ENCODE measurements around the gene OR6N2.
A peak's percentile ranks its signal among the peaks of the same experiment; 100 is the strongest.

OR6N2 gene

GRCh38 chr1:158781104-158781503 lies at the start of gene OR6N2:
TSS of gene OR6N2 (minus strand) at chr1:158781204. CDS start at chr1:158777635, 3,569 bp downstream.
- no peak for DNase-seq

- DNase-seq, result no peak
These were observed 49.2 kb upstream of the OR6N2 start for GRCh38 chr1:158830074-158830677.

- no peak for DNase-seq
These were observed 40.7 kb upstream of the OR6N2 start for GRCh38 chr1:158821723-158822122.

DNA sequence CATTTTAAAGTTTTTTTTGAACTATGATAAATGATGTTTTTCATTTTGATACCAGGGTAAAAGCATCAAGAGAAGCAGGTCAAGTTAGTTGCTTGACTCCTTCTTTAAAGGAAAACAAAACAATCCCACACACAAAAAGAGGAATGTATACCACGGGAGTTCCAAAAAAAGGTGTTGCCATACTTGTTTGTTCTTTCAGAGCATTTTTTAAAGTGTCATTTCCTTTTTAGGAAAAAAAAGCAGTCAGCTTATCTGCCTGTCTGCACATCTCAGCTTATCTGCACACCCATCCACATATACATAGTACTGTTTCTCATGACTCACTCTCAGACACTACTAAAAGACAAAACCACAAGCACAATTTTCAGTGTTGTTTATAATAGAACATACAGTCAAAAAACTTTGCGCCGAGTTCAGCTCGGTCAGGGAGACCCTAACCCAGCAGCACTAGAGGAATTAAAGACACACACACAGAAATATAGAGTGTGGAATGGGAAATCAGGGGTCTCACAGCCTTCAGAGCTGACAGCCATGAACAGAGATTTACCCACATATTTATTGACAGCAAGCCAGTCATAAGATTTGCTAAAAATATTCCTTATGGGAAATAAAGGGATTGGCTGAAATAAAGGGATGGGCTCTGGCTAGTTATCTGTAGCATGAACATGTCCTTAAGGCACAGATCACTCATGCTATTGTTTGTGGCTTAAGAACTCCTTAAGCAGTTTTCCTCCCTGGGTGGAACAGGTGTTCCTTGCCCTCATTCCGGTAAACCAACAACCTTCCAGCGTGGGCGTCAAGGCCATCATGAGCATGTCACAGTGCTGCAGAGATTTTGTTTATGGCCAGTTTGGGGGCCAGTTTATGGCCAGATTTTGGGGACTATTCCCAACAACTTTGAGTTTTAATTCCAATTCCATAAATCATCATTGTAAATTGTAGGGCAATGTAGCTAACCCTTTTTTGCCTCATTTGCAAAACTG lies 38.7 kb upstream of the OR6N2 start:
- no peak for DNase-seq

GRCh38 chr1:158818975-158819431 lies 38.0 kb upstream of the OR6N2 start:
- no peak for DNase-seq

DNA sequence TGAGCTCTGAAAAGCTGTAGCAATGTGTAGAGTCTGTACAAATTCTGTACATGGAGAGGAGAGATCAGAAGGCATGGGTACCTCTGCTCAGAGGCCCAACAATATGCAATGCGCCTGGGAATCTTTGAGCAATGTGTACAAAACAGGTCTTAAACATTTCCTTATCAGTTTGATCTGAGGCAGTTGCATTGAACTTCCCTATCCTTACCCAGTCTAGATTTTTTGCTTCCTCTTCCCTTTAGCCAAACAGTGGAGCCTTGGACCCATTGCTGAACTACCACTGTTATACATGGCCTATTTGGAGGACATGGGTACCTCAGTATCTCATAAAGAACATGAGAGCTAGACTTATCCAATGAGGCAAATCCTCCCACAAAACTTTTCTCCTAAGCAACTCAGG lies 37.6 kb upstream of the OR6N2 start:
- DNase-seq, result no peak

DNA sequence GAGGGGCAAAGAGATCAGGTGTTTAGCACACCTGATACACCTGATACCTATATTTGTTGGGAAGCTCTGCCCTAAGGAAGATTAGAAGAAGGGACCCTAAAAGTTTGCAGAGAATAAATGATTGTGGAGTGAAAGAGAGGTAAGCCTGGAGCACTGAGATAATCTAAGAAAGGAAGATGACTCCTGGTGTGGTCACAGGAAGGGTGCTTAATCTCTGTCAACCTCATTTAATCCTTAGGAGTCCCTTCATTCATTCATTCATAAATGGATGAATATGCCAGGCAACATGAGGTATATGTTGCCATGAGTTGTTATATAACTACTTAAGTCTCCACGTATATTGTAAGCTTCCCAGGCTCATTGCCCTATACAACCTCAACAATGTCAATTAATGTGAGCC lies 34.0 kb upstream of the OR6N2 start:
- no peak for DNase-seq

- DNase-seq, result no peak
These were observed 32.2 kb upstream of the OR6N2 start for GRCh38 chr1:158813164-158813563.

DNA sequence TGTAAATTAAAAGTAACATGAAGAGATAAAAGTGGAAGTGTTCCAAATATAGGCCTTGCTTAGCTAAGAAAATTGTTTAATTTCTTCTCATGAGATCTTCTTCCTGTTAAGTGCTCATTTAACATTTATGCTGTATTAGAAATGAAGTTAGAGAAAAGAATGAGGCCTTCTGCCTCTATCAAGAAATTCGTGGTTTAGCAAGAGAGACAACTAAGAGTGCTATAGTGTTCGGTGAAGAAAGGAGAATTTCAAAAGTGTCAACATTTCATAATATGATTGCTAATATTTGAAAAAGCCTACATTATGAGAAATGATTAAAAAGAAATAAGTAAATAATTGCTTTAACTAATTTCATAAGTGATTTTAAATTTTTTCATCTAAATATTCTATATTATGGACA lies 31.3 kb upstream of the OR6N2 start:
- DNase-seq, result no peak

GRCh38 chr1:158810311-158810710 lies 29.3 kb upstream of the OR6N2 start:
- no peak for DNase-seq

GRCh38 chr1:158809862-158810261 lies 28.9 kb upstream of the OR6N2 start:
- DNase-seq, result no peak

DNA sequence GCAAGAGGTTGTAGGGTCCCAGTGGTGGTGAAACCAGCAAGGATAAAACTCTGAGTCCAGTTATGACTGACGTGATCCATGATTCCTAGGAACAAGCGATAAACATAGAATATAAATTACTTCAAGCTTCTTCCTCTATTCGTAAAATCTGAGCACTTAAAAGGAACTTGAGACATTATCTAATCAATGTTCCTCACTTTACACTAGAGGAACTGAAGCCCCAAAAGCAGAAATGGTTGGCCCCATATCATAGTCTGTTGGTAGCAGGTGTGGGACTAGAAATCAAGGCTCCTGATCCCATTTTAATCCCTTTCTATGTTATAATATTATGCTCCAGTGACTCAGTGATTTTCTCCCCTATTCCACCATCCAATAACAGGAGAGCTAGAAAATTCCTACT lies 28.3 kb upstream of the OR6N2 start:
- no peak for DNase-seq

DNA sequence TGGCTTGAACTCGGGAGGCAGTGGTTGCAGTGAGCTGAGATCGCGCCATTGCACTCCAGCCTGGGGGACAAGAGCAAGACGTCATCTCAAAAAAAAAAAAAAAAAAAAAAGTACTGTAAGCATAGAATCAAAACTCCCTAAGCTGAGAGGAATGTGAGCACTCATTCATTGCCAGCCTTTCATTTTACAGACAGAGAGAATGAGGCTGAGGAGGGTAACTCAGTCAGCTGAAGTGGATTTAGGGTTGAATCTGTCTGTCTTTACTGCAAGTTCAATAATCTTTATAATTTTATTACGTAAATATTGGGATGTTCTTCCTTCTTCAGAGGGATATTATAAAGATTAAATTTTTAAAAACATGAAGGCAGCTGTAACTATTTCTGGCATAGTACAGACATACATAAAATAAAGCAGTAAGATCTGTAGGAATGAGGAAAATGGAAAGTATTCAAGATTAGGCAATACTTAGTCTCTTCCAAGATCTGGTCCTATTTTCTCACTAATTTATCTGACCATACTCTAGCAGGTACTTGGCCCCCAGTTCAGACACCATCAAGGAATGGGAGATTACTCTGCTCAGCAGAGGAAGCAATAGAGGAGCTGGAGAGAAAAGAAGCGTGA lies 26.0 kb upstream of the OR6N2 start:
- no peak for DNase-seq

- DNase-seq, result no peak
These were observed 22.7 kb upstream of the OR6N2 start for GRCh38 chr1:158803678-158804077.

DNA sequence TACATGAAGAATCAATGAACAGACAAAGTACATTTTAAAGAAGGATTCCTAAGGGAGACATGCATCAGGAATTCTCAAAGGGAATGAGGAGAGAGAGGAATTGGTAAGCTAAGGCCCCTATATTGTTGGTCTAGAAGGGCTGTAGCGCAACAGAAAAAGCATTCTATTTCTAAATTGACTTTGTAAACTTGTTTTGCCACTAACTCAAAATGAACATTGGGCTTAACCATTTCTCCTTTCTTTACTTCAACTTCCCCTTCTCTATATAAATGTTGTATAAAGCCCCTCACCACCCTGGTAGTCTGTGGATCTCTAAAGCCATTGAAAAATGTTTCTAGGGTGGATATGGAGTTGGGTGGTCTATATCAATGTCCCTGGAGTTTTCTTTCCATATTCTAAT lies 20.4 kb upstream of the OR6N2 start:
- DNase-seq, result no peak

DNA sequence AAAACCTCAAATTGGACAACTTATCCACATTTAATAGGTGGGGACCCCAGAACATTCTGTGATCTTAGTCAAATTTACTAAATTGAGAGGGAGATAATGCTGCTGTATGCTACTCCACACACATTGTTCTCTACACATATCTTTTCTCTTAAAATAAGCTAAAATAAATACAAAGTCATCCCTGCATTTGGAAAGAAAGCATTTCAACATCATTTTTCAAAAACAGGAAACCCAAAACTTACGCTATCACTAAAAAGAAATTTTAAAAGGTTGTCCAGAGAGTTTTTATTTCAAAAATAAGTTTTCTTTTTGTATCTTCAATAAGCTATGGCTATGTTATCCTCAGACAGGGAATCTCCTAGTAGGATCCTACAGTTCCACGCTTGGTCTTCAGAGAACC lies 19.5 kb upstream of the OR6N2 start:
- no peak for DNase-seq

GRCh38 chr1:158799689-158800088 lies 18.7 kb upstream of the OR6N2 start:
- DNase-seq, result no peak

GRCh38 chr1:158798531-158798930 lies 17.5 kb upstream of the OR6N2 start:
- DNase-seq, result no peak

DNA sequence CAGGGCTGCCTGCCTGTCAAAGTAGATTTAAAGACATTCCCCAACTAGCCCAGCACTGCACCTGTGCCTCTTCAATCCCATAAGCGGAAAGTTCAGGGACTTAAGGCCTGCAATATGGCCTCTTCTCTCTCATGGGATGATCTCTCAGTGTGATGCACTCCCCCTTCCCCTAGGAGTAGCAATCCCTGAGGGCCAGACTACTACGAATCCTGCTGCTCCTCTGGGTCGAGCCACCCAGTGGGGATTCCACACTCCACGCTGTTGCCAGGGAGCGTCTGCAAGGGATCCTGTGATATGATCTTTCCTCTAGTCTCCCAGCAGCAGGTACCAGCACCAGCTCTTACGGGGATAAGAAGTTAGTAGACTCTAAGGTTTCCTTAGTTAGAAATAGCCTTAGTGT lies 13.2 kb upstream of the OR6N2 start:
- no peak for DNase-seq

GRCh38 chr1:158793604-158794003 lies 12.6 kb upstream of the OR6N2 start:
- peak; percentile 43 for DNase-seq

GRCh38 chr1:158771950-158772866 lies 8.8 kb downstream of the OR6N2 start, which contains the start of gene OR6N1:
TSS of gene OR6N1 (minus strand) at chr1:158772195. CDS start at chr1:158766682, 5,513 bp downstream.
- DNase-seq, result no peak

GRCh38 chr1:158754420-158754819 lies 26.6 kb downstream of the OR6N2 start, which contains the start of gene OR6K6:
TSS of gene OR6K6 (plus strand) at chr1:158754720. CDS start at chr1:158754888, 168 bp downstream.
- DNase-seq, result no peak
